Psoas muscle (tissue), 8 donors: ENCODE results near the gene FGF21. TPM values are rescaled to one million over a fixed set of nuclear protein-coding genes. Genes with fewer than 3 reads are reported as not detected.

Experiments used
- ATAC-seq, 4 donors: fragments of 200-7000 bp; cut with Tn5 transposase; one replicate each; pipeline ENCODE4 v1.9.1; 2020; ENCODE audit warnings: moderate library complexity in 3 of 4, mild to moderate bottlenecking in 2 of 4
- DNase-seq, 2 donors: peaks; one replicate each; pipeline ENCODE4 v3.0.0-alpha.2; 2020
- H3K27ac ChIP-seq: fragments of 200-600 bp; one replicate; pipeline ENCODE4 v1.8.0; 2022
- H3K27me3 ChIP-seq, 3 donors: fragments of 200-600 bp in 1 of 3; one replicate each; pipeline versions ENCODE4 v1.6.1 to v1.8.0; 2013 to 2022; ENCODE audit warnings: low read length in 2 of 3, mild to moderate bottlenecking in 2 of 3, moderate library complexity in 1 of 3; ENCODE audit not compliant: insufficient read depth in 3 of 3
- H3K36me3 ChIP-seq, 2 donors: fragments of 200-600 bp in 1 of 2; one replicate each; pipeline versions ENCODE4 v1.6.1 to v1.8.0; 2013 to 2022; ENCODE audit warnings: low read depth in 1 of 2, mild to moderate bottlenecking in 1 of 2, moderate library complexity in 1 of 2; ENCODE audit not compliant: insufficient read depth in 1 of 2
- H3K4me1 ChIP-seq: fragments of 200-600 bp; one replicate; pipeline ENCODE4 v1.8.0; 2022
- H3K4me3 ChIP-seq: fragments of 200-600 bp; one replicate; pipeline ENCODE4 v1.8.0; 2022; ENCODE audit warnings: mild to moderate bottlenecking
- H3K9me3 ChIP-seq: fragments of 200-600 bp; one replicate; pipeline ENCODE4 v1.8.0; 2022
- WGBS, 3 donors: extraction: QIAGEN DNeasy Blood & Tissue Kit; methylation state at CpG; one replicate each; pipeline versions ENCODE4 v1.1.6 to v1.1.7; 2013; 5-methylcytosine and 5-hydroxymethylcytosine counted together
- intact Hi-C, 2 donors: fragments of 100-400 bp; cut with DNase I; formaldehyde crosslinking; loops; one replicate each; pipeline versions ENCODE4 v1.11.0 to v1.14.2; 2022
- polyA plus RNA-seq, 3 donors: library from polyadenylated mRNA; stranded (reverse); fragments of 200-250 nt; gene quantifications; one replicate each; pipeline ENCODE4 v1.2.3, GENCODE V29; 2013
- total RNA-seq, 4 donors: library from RNA; stranded (reverse); fragmentation: NEBNext Ultra II Directional in 2 of 4; extraction: Animal tissue kit (Norgen Biotek cat#: 25700) in 2 of 4; gene quantifications; one replicate each; pipeline versions ENCODE4 v1.2.1 to v1.2.4, GENCODE V29; 2021 to 2023
- TF ChIP-seq, protein P1 (sequence below): fragments of 200-600 bp; IDR thresholded peaks from one replicate; pipeline ENCODE4 v1.8.0; 2022; ENCODE audit warnings: antibody characterized with exemption
- donor health status: healthy with polysubstance abuse.
- donor health status: DM: no; HTN: no; CAD: no; lungs with moderate emphysema.
- donor health status: Bipolar disorder and iron deficiency.
- donor health status: healthy.
- donor health status: DM: yes; HTN: yes; CAD: no.
- donor health status: DM: no; HTN: no; CAD: no.
- donor health status: DM: no; HTN: no; CAD: no.
- donor health status: DM: yes; HTN: yes; CAD: no.

The FGF21 gene
- total and polyA plus RNA-seq, 7 donors = 0.06 to 6.2 (median 1.0) TPM; not detected in 3

DNA sequence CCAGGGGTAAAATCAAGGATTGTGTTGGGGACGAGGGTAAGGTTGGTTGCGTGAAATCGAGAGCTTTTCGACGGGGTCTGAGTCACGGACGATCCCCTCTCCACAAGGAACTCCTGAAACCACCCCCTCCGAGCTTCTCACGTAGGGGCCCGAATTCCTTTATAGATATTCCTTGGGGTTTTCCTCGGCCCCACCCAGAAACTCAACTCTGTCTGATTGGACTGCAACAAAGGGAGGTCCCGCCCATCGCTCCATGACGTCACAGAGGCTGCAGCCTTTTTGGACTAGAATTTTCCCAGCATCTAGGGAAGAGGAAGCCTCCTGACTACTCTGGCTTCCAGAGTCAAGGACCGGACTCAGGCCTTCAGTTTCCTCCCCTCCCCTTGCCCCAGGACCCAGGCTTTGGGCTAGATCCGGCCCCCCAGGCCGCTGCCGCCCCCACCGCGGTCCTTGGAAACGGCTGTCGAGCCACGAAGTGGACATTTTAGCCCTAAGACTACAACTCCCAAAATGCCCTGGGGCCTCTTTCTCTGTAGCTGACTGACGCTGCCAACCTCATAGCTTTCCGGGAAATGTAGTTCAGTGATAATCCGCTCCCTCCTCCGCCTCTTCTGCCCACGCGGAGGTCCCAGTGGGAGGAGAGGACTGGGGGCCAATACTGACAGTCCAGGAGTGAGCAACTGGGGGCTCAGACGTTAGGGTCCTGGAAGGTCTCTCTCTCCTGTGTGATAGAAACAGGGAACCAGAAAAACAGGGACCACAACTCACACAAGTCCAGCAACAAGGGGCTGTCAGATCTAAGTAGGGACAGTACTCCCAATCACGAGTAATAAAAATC lies 8.4 kb upstream of the FGF21 start, which contains the start of gene IZUMO1:
IZUMO1 (minus strand) TSS at position 172 of the 838 bp plus-strand sequence. CDS start 1,050 bp downstream, outside the sequence.
- no peaks in the 10 kb centered on the region for H3K4me1 ChIP-seq
- no peaks in the 10 kb centered on the region for H3K36me3 ChIP-seq
- H3K27ac ChIP-seq = peak within 1 kb of the TSS; percentile 71
- ATAC-seq (peak; percentile 80 to 91 (median 85)), DNase-seq (peak; percentile 77 to 87)
- no peaks in the 10 kb centered on the region for H3K27me3 ChIP-seq
- 9 to 15% (median 11%) methylated on average over 31 of the region's 31 CpGs for WGBS, 3 donors
- intact Hi-C loops = no loop called here
- H3K9me3 ChIP-seq = no peaks in the 10 kb centered on the region
- TF ChIP-seq, protein P1, sequence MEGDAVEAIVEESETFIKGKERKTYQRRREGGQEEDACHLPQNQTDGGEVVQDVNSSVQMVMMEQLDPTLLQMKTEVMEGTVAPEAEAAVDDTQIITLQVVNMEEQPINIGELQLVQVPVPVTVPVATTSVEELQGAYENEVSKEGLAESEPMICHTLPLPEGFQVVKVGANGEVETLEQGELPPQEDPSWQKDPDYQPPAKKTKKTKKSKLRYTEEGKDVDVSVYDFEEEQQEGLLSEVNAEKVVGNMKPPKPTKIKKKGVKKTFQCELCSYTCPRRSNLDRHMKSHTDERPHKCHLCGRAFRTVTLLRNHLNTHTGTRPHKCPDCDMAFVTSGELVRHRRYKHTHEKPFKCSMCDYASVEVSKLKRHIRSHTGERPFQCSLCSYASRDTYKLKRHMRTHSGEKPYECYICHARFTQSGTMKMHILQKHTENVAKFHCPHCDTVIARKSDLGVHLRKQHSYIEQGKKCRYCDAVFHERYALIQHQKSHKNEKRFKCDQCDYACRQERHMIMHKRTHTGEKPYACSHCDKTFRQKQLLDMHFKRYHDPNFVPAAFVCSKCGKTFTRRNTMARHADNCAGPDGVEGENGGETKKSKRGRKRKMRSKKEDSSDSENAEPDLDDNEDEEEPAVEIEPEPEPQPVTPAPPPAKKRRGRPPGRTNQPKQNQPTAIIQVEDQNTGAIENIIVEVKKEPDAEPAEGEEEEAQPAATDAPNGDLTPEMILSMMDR = no peak
- peak within 1 kb of the TSS; percentile 62 for H3K4me3 ChIP-seq

DNA sequence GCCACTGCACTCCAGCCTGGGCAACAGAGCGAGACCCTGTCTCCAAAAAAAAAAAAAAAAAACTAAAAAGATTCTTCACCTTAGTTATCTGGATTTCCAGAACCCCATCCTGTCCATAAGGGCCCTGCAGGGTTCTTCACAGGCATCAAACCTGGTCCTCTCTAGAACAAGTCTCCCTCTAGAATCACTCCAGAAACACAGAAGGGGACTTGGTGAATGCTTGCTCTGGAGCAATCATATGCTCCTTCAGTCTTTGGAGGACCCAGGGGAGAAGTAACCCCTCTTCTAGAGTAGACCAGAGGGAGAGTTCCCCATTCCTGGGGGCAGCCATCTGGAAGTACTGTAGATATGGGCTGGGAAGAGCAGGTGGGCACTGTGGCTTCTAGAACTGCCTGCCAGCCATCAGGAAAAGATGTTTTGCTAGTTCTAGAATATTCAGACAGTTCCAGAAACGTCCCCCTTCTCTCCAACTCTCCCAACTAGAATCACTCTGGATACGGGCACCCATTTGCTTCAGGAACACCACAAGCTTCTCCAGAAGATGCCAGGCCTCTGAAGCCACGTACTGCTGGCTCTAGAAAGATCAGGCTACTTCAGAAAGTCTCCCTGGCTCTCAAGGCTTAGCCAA lies 5.6 kb upstream of the FGF21 start:
- intact Hi-C loops = no loop called here
- H3K4me3 ChIP-seq = no peak overlapping the region
- H3K4me1 ChIP-seq = peaks cover 8% of the 10 kb centered on the region
- no peaks in the 10 kb centered on the region for H3K9me3 ChIP-seq
- DNase-seq (no peak), ATAC-seq (no peak)
- no peaks in the 10 kb centered on the region for H3K36me3 ChIP-seq
- WGBS, 3 donors = 68 to 79% (median 73%) methylated on average over 3 to 4 of the region's 4 CpGs
- no peaks in the 10 kb centered on the region for H3K27me3 ChIP-seq
- TF ChIP-seq, protein P1 = no peak
- no peak overlapping the region for H3K27ac ChIP-seq

DNA sequence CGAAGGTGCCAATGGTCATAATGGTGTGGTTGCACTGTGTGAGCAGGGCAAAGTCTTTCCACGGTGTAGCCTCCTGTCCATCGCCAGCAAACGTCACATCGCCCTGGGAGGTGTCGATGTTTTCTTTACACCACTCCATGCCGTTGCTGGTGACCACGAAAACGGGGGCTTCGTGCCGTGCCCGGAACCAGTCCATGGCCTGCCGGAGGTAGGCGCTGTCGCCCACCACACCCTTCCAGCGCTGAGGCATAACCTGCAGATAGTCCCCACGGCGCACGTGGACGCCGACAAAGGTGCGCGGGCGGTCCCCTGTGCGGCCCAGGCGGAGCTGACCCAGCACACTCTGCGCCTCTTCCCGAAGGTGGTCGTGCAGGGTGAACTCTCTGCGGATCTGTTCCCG lies 5.0 kb upstream of the FGF21 start:
- Histone ChIP-seq H3K9me3 (no peaks in the 10 kb centered on the region), H3K27me3 (no peaks in the 10 kb centered on the region), H3K36me3 (no peaks in the 10 kb centered on the region), H3K4me1 (peaks cover 9% of the 10 kb centered on the region), H3K27ac (no peak overlapping the region), H3K4me3 (no peak overlapping the region)
- intact Hi-C loops = no loop called here
- DNase-seq (no peak), ATAC-seq (no peak)
- TF ChIP-seq, protein P1 = no peak
- 90 to 96% (median 96%) methylated on average over 31 of the region's 31 CpGs for WGBS, 3 donors

DNA sequence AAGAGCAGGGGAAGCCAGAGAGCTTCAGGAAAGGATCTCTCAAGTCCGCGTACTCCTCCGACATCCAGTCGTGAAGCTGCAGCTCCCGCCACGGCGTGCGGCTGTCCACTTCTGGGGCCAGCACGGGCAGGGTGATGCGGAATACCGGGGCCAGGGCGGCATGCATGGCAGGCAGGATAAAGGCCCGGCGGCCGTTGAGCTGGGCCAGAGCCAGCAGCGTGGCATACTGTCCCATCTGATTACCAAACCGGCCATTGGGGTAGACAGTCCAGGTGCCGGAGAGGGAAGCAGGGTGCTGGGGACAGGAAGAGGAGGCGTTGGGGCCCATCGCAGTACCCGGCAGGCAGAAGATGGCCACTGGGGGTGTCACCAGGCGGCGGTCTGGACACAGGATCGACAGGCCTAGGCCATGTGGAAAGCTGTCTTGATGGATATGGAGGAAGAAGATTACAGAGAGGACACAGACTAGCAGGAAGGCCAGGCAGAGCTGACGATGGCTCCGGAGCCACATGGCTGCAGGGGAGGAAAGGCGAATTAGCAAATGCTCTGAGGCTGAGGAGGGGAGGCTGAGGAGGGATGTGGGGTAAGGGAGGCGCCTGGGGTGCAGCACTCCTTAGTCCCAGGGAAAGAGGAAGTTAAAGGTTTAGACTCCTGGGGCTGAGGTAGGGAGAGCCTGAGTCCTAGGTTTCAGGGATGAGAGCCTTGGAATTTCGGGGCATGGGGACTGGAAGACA lies 4.4 kb upstream of the FGF21 start:
- TF ChIP-seq, protein P1 = no peak
- H3K4me3 ChIP-seq = peak overlapping the region; percentile 57
- no peak for DNase-seq
- 82 to 87% (median 84%) methylated on average over 29 of the region's 29 CpGs for WGBS, 3 donors
- no peaks in the 10 kb centered on the region for H3K27me3 ChIP-seq
- peaks cover 14% of the 10 kb centered on the region for H3K4me1 ChIP-seq
- ATAC-seq = no peak
- H3K27ac ChIP-seq = no peak overlapping the region
- no peaks in the 10 kb centered on the region for H3K9me3 ChIP-seq
- intact Hi-C loops = no loop called here
- H3K36me3 ChIP-seq = no peaks in the 10 kb centered on the region
